NCI-H748 (cell line): Measurements from ENCODE around the gene PLCL1.

ENCODE experiments used
- DNase-seq: peaks from one replicate; lab custom pipeline; 2025; ENCODE audit not compliant: unreplicated experiment; lab: John Stamatoyannopoulos, UW

The PLCL1 gene

DNA sequence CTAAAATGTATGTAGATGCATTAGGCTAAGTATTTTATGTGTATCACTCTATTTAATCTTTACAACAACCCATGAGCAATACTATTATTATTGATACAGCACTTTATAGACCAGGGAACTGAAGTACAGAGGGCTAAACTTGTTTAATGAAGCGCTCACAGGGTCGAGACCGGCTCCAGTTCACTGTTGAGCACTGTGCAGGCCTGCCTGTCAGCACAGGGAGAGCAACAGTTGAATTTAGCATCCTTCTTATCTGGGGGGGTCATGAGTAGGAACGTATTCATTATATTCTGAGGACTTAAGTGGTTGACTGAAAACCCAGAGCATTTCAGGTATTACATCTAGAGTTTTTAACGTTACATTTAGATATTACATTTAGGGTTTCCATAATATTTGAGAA, 120.1 kb downstream of the PLCL1 start:
- no peak for DNase-seq

DNA sequence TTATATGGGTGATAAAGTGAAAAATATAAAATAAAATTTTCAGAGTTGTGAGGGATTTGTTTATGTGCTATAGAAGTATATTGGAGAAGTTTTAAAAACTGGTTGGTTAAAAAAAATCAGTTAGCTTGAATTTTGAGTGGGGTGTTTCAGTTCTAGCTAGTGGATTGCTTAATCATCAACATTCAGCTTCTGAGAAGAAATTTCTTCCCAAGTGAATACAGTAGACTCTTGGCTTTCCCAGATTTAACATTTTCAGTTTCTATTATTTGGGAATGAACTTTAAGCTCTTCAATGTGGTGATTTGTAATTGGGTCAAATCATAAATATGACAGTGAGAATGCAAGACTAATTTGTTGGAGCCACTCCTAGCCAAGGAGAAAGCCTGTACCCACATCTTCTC, 120.8 kb downstream of the PLCL1 start:
- DNase-seq = no peak

DNA sequence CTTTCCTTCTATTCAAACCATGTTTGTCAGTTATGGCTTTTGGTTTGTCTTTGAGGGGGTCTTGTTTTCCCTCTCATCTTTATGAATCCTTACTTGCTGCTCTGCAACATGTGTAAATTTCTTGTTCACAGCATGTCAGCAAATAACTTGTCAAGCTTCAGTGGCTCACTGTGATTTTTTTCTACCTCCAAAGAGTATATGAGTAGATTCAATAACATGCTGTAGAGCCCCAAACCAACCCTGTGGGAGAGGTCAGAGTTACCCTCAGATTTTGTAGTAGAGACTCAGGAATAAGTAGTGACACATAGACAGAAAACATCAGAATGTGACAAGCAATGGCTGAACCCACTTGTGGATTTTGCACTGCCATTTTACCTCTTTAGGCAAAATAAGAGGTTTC, 121.6 kb downstream of the PLCL1 start:
- no peak for DNase-seq

DNA sequence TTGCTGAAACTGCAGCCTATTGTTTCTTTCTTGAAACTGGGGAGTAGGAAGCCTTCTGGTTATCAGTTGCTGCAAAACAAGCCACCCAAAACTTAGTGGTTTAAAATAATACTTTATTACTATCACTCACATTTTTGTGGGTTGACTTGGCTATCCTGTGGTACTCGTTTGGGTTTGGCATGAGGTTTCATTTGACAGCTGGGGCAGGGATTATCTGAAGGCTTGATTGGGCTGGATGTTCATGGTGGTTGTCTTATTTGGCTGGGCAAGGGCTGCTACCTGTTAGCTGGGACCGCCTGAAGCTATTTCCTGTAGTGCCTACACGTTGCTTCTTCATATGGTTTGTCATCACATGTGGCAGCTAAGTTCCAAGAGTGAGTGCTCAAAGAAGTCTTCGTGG, 122.3 kb downstream of the PLCL1 start:
- DNase-seq = no peak

DNA sequence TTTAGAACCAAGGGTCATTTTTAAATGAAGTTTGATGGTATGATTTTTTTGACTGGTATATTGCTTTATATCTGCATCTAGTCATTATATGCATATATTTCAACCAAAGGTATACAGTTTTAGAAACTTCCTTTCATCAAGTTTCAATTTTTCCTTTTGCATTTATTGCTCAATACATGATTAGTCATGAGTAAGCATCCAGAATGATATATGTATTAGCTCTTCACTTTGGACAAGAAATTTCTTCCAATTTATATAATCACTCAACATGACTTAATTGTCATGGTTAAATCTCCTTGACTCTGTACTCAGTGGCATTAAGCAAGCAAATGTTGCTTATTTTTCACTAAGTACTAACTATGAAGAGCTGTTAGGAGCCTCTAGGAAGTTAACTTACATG, 123.6 kb downstream of the PLCL1 start:
- DNase-seq = no peak

DNA sequence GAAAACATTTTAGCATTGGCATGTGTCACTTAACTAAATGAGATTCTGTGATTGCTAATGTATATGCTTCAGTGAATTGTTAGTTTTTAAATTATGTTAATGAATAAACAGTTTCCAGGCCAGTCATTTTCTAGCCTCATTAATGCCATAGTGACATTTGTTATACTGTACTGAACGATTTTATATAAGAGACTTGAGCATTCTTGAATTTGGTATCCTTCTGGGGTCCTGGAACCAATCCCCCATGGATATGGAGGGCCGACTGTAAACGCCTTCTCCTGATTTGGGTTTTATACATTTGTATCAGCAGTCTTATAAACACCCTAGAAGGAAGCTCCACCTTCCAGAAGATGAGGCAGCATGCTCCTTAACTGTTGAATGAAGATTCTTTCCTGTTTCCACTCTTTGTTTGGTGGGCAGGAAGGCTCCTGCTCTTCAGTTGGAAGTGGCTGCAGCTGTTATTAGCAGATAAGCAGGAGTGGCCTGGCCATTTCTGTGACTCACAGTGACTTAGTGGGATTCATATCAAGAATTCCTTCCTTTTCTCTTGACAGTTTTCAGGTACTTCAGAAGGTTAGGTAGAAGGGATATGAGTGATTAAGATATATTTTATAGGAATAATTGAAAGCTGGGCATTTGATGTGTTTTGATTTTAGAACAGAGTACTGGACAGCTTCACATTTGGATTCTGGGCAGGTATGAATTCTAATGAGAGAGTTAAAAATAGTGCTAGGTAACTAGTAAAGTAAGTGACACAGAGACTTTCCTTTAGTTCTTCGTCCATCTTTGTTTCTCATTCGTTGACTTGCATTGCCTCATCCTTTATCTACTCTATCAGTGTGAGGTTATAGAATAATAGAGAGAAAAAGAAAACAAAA, 124.9 kb downstream of the PLCL1 start:
- DNase-seq = no peak

DNA sequence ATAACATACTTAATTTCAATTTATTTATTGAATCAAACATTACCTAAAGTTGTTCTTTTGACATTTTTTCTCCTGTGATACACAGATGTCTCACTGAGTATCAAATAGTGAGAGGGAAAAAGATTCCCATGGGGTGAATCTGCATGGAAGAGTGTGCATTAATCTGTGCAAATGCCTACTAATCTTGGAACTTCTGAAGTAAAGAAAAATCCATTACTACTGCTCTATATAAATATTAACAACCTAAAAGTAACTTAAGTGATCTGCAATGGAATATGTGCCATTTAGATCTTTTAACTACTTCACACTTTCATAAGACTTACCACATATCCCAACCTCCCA, 125.5 kb downstream of the PLCL1 start:
- no peak for DNase-seq

DNA sequence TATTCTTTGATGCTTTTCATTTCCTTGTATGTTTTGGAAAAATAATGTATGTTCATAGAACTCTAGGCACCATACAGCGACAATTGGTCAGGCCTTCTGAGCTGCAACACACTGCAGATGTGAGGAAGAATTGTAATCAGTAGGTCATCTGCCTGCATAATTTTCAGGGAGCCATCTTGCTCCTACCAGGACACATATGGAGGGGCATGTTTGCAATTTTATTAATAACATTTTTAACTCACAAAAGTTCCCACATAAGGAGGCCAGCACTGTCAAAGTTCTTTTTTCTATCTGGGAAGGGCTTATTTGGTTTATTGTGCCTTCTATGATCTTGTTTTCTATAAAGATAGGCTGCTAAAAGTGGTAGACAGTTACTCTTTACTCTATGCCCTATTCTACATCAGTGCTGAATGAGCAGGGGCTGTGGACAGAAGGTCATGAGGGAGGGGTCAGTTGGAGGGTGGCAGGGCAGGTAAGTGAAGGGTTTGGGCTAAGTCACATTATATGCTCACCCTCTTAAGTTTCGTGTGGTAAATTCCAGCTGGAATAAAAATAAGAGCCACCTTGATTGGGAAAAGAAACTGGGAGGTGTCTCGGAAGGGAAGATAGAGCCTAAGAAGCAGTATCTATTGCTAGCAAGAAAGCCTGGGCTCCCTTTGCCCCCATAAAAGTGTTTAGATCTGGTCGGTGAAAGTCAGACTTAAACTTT, 126.3 kb downstream of the PLCL1 start:
- DNase-seq = no peak

DNA sequence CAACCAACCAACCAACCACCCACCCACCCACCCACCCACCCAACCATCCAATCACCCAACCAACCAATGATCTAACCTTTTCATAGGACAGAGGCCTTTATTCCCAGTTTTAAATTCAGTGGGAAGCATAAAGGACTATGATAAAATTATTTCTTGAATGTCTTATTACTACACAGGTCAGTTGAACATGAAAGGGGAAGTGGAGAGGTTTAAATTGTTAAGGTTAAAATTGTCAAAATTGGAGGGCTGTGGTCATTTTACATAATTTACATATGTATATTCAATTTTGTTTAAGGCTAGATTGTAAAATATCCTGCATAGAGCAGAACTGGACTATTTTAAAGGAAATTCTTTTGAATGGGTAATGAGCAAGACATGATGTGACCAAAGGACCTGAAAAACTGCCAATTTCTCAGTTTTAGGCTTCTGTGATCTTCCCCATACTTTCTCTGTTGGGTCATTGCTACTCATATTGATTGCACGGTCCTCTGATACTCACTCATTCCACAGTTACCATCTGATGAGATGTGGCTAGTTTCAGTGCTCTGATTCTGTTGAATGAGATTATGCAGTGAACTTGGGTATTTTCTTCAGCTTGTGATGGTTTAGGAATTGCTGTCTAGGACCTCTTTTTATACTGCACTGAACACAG, 127.4 kb downstream of the PLCL1 start:
- no peak for DNase-seq

DNA sequence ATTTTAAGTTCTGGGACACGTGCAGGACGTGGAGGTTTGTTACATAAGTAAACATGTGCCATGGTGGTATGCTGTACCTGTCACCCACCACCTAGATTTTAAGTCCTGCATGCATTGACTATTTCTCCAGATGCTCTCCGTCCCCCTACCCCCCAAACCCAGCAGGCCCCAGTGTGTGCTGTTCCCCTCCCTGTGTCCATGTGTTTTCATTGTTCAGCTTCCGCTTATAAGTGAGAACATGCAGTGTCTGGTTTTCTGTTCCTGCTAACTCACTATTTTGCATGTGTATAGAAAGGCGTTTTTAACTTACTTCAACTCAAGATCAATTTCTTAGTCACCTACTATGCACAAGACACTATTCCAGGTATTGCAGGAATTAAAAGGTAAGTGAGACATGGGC, 128.0 kb downstream of the PLCL1 start:
- no peak for DNase-seq

DNA sequence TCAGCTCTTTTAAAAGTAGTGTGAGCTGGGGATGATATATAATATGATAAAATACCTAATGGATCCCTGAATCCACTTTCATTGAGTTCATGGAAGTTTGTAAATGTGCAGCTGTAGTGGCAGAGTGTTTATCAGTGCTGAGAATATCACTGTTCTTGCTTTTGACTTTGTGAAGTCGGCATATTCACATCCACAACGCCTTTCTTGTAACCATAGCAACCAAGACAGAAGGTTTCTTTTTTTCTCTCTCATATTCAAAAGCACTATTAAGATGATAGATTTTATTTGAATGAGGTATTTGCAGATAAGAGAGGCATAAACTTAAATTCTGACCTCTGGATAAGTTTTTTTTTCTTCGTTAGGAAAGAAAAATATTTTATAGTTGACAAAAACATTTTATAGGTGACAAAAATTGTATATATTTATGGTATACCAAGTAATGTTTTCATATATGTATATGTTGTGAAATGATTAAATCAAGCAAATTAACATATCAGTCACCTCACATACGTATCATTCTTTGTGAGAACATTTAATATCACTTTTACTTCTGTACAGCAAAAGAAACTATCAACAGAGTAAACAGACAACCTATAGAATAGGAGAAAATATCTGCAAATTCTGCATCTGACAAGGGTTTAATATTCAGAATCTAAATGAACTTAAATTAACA, 130.0 kb downstream of the PLCL1 start:
- DNase-seq = no peak

DNA sequence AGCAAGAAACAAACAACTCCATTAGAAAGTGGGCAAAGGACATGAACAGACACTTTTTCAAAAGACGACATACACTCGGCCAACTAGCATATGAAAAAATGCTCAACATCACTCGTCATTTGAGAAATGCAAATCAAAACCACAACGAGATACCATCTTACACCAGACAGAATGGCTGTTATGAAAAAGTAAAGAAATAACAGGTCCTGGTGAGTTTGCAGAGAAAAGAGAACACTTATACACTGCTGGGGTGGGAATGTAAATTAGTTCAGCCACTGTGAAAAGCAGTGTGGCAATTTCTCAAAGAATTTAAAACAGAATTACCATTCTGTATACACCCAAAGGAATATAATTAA, 130.5 kb downstream of the PLCL1 start:
- no peak for DNase-seq

DNA sequence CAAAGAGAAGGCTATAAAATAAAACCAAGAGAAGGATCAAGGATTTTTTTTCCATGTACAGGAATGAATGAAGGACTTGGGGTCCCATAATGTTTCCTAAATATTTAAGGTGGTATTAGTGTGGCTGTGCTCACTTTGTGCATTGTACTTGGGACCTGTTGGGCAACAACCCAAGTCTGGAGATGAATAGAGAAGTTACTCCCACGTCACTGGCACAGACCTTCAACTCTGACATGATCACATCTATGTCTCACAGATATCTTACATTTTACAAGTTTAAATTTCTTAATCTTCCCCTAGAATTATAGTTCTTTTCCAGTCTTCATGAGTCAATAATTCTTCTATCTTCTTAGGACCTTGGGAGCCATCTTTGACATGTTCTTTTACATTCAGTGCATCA, 133.4 kb downstream of the PLCL1 start:
- no peak for DNase-seq

DNA sequence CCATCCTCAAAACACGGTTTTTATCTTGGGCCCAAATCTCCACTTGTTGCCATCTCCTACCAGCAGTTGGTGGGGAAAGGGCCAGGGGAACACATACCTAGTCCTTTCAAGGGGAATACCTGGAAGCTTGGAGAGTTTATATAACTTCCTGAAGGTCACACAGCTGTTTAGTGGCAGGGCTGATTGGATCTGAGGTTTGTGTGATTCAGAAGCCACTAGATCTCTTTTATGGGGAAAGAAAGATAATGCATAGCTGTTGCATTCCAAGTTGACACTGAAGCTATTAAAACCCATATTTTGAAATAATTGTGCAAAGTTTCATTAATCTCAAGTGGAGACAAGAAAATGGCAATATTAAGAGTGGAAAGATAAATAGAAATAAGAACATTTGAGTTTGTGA, 134.2 kb downstream of the PLCL1 start:
- DNase-seq = no peak

DNA sequence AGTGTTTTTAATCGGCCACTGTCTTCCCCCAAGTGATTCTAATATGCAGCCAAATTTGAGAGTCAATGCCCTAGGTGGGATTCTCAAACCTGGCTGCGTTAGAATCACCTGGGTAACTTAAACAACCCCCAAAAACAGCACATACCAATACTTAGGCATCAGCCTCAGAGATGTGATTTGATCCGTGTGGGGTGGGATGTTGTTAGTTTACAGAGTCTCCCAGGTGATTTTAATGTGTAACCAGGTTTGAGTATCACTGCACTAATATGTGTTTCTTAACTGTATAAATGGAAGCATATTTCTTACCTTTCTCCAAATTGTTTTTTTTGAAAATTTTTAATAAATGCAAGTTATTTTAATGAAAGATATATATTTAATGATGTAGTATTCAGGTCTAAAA, 135.4 kb downstream of the PLCL1 start:
- DNase-seq = no peak

DNA sequence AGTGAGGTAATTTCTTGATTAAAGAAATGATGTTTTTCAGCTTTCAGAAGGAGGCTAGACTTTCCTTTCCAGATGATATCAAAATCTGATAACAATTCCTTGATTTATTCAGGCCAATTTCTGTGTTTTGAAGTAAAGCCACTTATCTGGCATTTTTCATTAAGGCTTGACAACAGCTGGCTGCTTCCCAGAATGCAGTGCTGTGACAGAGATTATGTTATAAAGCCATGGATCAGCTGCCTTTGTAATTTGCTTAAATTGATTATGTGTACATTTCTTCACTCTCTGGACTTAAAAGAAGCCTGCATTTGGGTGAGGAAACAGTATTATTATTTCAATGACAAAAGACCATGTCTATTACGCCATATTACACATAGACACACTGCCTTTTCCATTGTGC, 136.0 kb downstream of the PLCL1 start:
- no peak for DNase-seq

DNA sequence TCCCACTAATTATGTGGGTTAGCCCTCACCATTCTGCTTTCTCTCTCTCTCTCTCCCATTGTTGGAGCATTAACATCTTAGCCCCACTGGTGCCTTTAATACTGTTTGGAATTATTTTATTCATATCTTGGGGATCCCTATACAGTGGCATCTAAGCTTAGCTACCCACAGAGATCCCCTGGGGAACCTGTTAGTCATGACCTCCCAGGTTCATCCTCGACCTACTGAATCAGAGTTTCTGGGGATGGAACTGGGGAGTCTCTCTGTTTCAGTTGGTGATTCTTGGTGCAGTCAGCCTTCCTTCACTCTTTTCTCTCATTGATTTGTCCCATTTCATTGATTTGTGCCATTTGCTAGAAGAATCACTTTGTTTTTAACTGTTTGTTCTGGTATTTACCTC, 137.3 kb downstream of the PLCL1 start:
- DNase-seq = no peak

DNA sequence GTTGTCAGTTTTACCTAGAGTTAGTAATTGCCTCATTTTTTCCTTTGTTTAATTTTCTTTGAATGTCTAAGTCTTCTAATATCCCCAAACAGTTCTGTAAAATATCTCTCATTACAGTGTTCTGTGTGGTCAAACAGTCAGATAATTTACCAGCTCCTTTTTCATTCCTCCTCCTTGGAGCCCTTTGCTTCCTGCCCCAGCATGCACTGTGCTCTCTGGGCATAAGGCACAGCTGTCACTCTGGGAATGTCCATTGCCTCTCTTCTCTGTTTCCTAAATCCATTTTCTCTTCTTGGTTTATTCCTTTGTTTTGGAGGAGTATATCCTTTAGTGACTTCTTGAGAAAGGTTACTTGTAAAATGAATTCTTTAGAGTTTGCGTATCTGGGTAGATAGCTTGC, 139.3 kb downstream of the PLCL1 start:
- no peak for DNase-seq

DNA sequence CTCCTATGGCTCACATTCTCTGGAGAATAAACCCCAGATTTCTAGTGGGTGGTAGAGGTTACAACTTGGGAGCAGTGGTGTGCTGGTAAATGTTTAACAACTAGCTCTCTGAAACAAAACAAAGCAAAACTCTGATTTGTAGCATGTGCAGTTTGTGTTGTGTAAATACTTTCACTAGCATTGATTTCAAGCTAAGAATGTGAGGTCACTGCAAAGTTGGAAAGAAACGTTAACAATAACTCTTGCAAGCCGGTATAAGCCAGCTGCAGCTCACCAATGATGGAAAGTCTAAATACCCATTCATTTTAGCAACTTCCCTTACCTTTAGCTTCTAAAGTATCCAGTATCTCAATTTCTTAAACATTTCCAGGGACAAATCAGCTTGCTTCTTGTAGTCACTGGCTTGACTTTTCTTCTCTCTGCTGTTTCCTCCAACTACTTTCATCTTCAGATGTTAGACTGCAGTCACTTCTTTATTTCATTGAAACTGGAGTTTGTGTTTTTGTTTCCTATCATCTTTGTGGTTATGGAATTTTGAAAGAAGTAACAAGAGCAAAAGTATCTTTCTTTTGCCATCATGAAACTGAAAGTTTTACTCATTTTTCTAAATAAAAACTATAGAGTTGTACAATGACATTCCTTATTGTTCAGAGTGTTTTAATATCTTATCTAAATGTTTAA, 140.2 kb downstream of the PLCL1 start:
- DNase-seq = no peak

DNA sequence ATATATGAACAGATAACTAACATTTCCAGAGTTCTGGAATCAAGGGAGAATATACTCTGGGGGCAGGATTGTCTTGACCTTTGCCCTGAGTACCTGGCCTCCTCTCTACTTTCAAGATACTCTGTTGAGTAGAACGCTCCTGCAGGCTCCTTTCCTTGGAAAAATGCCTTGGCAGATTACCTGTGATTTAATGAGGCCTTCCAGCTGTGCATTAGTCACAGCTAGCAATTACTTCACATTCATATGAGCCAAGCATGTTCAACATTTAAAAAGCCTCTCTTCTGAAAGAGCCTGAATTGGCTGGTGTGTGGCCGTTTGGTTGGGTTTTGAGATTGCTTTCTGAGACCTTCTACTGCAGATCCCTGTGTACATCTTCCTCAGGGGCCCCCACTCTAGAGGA, 142.2 kb downstream of the PLCL1 start:
- no peak for DNase-seq

DNA sequence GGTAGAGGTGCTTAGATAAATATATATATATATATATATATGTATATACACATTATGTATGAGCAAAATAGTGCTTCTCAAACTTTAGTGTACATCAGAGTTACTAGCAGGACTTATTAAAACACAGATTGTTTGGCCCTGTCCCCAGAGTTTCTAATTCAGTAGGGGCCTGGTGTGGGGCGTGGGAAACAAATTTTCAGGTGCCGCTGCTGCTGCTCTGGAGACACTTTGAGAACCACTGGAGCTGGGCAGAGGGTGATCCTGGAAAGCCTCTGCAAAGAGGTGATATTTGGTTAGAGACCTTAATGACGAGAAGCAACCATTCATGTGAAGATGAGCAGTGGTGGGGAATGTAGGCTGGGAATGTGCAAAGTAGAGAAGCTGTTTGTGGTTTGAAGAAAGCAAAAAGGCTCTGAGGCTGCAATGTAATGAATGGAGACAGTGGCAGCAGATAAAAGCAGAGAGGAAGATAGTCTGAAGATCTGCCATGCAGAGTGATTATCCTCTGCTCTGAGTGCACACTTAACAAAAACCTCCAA, 142.9 kb downstream of the PLCL1 start:
- no peak for DNase-seq
